VCaP (cell line): ENCODE data around the gene ZYG11B.
"Not testable (repeated sequence)": the region's sequence is repeated elsewhere in the genome, so short reads cannot be mapped to it uniquely, and the experiment has no call there.

Experiments used
- H3K27ac ChIP-seq: fragments of 450-650 bp; 2 replicates; pipeline ENCODE4 v1.5.1; 2017
- CTCF ChIP-seq: fragments of 450-650 bp; conservative IDR thresholded peaks from 2 replicates; pipeline ENCODE4 v1.5.1; 2017; ENCODE audit warnings: mild to moderate bottlenecking, moderate library complexity

ZYG11B gene

DNA sequence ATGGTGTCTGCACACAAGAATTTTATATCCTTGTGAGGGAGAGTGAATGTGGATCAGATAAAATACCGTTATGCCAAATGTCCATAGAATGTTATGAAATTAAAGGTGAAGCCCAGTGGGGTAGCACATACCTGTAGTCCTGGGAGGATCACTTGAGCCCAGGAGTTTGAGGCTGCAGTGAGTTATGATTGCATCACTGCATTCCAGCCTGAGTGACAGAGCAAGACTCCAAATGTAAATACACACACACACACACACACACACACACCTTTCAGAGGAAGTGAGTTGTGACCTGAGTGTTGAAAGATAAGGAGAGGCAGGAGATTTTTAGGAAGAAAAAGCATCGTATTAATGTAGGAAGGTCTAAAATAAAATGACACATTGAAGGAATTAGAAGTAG, 88.2 kb downstream of the ZYG11B start:
- H3K27ac ChIP-seq: no peak overlapping the region
- TF ChIP-seq CTCF: no peak

GRCh38 chr1:52820830-52821229, 94.6 kb downstream of the ZYG11B start:
- not testable (repeated sequence) for H3K27ac ChIP-seq

- H3K27ac ChIP-seq: no peak overlapping the region
- peak; percentile 40 for TF ChIP-seq CTCF
These were observed 99.6 kb downstream of the ZYG11B start for GRCh38 chr1:52825868-52826267.

- no peak for TF ChIP-seq CTCF
- H3K27ac ChIP-seq: no peak overlapping the region
These were observed 108.5 kb downstream of the ZYG11B start for GRCh38 chr1:52834798-52835197.

DNA sequence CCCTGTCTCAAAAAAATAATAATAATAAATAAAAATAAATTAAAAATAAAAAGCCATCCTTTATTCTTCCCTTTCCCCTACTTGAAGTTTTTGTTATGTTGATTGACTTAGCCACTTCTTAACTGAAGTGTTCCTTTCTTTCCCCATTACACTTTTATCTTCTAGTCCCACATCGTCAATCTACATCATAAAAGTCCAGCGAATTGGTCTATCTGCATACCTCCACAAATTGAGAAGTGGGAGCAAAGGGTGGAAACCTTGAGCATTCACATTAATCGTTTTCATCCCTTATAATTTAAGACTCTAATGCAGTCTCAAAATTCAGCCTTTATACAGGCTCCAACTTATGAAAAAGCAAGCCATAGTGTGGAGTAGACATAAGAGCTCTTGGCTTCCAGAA, 109.8 kb downstream of the ZYG11B start:
- TF ChIP-seq CTCF: no peak
- no peak overlapping the region for H3K27ac ChIP-seq

- H3K27ac ChIP-seq: not testable (repeated sequence)
These were observed 112.9 kb downstream of the ZYG11B start for GRCh38 chr1:52839175-52839574.

DNA sequence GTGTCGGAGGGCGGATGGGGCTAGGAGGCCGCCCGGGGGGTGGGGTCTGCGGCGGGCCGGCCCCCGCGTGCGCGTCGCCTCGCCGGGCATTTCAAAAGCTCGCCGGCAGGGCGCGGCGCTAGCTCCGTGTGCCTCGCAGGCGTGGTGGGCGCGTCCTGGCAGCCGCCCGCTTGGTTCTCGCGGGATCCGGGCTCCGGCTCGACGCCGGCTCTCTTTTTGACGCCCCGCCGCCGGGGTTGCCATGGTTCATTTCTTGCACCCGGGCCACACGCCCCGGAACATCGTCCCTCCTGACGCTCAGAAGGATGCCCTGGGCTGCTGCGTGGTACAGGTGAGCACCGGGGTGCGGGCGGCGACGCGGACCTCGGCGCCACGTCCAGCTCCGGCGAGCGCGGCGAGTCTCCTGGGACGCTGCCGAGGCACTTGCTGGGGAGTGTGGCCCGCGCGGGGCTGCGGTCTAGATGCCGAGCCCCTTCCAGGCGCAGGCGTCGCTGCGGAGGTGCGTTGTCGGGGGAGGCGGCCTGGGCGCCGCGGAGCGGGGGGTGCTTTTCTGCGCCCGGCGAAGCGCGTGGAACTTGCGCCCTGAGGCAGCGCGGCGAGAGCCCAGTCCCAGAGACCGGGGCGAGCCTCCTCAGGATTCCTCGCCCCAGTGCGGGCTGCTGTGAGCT, 116.5 kb downstream of the ZYG11B start, which contains the start of gene ZYG11A:
ZYG11A (plus strand) TSS at position 118 of the 668 bp plus-strand sequence; CDS start at position 242, 124 bp downstream.
- no peak within 1 kb of the TSS for H3K27ac ChIP-seq
- TF ChIP-seq CTCF: peak; percentile 34

GRCh38 chr1:52845119-52845518, 118.9 kb downstream of the ZYG11B start:
- not testable (repeated sequence) for H3K27ac ChIP-seq

DNA sequence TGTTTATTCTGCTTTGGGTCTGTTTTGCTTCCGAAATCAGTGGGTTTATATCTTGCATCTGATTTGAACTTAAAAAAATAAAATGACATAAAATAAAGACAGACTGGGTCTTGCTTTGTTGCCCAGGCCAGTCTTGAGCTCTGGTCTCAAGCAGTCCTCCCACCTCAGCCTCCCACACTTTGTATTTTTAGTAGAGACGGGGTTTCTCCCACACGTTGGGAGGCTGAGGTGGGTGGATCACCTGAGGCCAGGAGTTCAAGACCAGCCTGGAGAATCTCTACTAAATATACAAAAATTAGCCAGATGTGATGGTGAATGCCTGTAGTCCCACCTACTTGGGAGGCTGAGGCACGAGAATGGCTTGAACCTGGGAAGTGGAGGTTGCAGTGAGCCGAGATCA, 122.2 kb downstream of the ZYG11B start:
- no peak for TF ChIP-seq CTCF
- no peak overlapping the region for H3K27ac ChIP-seq
